ENCODE measurements around the gene C13orf42. TPM values are rescaled to one million over a fixed set of nuclear protein-coding genes. Genes with fewer than 3 reads are reported as not detected.
"Not testable (repeated sequence)": the region's sequence is repeated elsewhere in the genome, so short reads cannot be mapped to it uniquely, and the experiment has no call there.

Gene C13orf42
- total RNA-seq, 2 experiments from 2014 or later: not detected

- peak; percentile 13 for DNase-seq
- intact Hi-C loops (cut with micrococcal nuclease): loop anchor here (2.0 kb wide), 1 partner anchor 648 kb away; no protein-coding TSS in a partner anchor
- no peak overlapping the region for H3K27ac Mint-ChIP-seq
- H3K36me3 Mint-ChIP-seq (ENCODE audit: low read depth): no peaks in the 10 kb centered on the region
- H3K4me3 Mint-ChIP-seq: no peak overlapping the region
- peaks cover 6% of the 10 kb centered on the region for H3K9me3 Mint-ChIP-seq
- CTCF ChIA-PET: interaction anchor here (0.5 to 2.2 kb wide), 3 partner anchors 138 to 284 kb away, joined by 4 to 10 read pairs (median 5); no protein-coding TSS in a partner anchor
- H3K27me3 Mint-ChIP-seq (ENCODE audit: low read depth): peaks cover 2% of the 10 kb centered on the region
- H3K4me1 Mint-ChIP-seq (ENCODE audit: low read depth): no peaks in the 10 kb centered on the region
Observed at GRCh38 chr13:51148223-51148951, 37.3 kb upstream of the C13orf42 start.

- H3K9me3 Mint-ChIP-seq: peaks cover 6% of the 10 kb centered on the region
- no peak overlapping the region for H3K4me3 Mint-ChIP-seq
- H3K27me3 Mint-ChIP-seq (ENCODE audit: low read depth): peaks cover 2% of the 10 kb centered on the region
- H3K36me3 Mint-ChIP-seq (ENCODE audit: low read depth): no peaks in the 10 kb centered on the region
- CTCF ChIA-PET: no interaction called here
- intact Hi-C loops (cut with micrococcal nuclease): loop anchor here (2.0 kb wide), 1 partner anchor 649 kb away; no protein-coding TSS in a partner anchor
- no peak overlapping the region for H3K27ac Mint-ChIP-seq
- DNase-seq: no peak
- no peaks in the 10 kb centered on the region for H3K4me1 Mint-ChIP-seq (ENCODE audit: low read depth)
Observed at GRCh38 chr13:51147732-51148131, 36.7 kb upstream of the C13orf42 start.

- intact Hi-C loops (cut with micrococcal nuclease): no loop called here
- no peak for DNase-seq
- no peaks in the 10 kb centered on the region for H3K4me1 Mint-ChIP-seq (ENCODE audit: low read depth)
- H3K27ac Mint-ChIP-seq: no peak overlapping the region
- CTCF ChIA-PET: interaction anchor here (1.0 to 1.5 kb wide), 2 partner anchors 21 to 140 kb away, joined by 3 to 4 read pairs; no protein-coding TSS in a partner anchor
- no peak overlapping the region for H3K4me3 Mint-ChIP-seq
- H3K36me3 Mint-ChIP-seq (ENCODE audit: low read depth): no peaks in the 10 kb centered on the region
- H3K9me3 Mint-ChIP-seq: peaks cover 6% of the 10 kb centered on the region
- H3K27me3 Mint-ChIP-seq (ENCODE audit: low read depth): peaks cover 2% of the 10 kb centered on the region
Observed at GRCh38 chr13:51146667-51147066, 35.6 kb upstream of the C13orf42 start.

- H3K27me3 Mint-ChIP-seq (ENCODE audit: low read depth): peaks cover 9% of the 10 kb centered on the region
- H3K27ac Mint-ChIP-seq: no peak overlapping the region
- intact Hi-C loops (cut with micrococcal nuclease): no loop called here
- peaks cover 2% of the 10 kb centered on the region for H3K9me3 Mint-ChIP-seq
- no peaks in the 10 kb centered on the region for H3K4me1 Mint-ChIP-seq (ENCODE audit: low read depth)
- H3K36me3 Mint-ChIP-seq (ENCODE audit: low read depth): no peaks in the 10 kb centered on the region
- H3K4me3 Mint-ChIP-seq: no peak overlapping the region
- no peak for DNase-seq
- CTCF ChIA-PET: interaction anchor here (1.2 kb wide), 1 partner anchor 12 kb away, joined by 3 read pairs; no protein-coding TSS in a partner anchor
Observed at GRCh38 chr13:51137250-51137649, 26.2 kb upstream of the C13orf42 start.

- Mint-ChIP-seq H3K27me3 (ENCODE audit: low read depth) (peaks cover 9% of the 10 kb centered on the region), H3K27ac (no peak overlapping the region), H3K4me1 (ENCODE audit: low read depth) (no peaks in the 10 kb centered on the region), H3K36me3 (ENCODE audit: low read depth) (no peaks in the 10 kb centered on the region), H3K9me3 (peaks cover 4% of the 10 kb centered on the region), H3K4me3 (no peak overlapping the region)
- CTCF ChIA-PET: interaction anchor here (1.2 kb wide), 1 partner anchor 11 kb away, joined by 3 read pairs; no protein-coding TSS in a partner anchor
- no peak for DNase-seq
- intact Hi-C loops (cut with micrococcal nuclease): no loop called here
Observed at GRCh38 chr13:51136276-51136980, 25.4 kb upstream of the C13orf42 start.

- H3K9me3 Mint-ChIP-seq: peaks cover 12% of the 10 kb centered on the region
- CTCF ChIA-PET: interaction anchor here (0.6 to 0.9 kb wide), 2 partner anchors 11 to 647 kb away, joined by 3 read pairs; no protein-coding TSS in a partner anchor
- H3K27me3 Mint-ChIP-seq (ENCODE audit: low read depth): peaks cover 8% of the 10 kb centered on the region
- H3K4me1 Mint-ChIP-seq (ENCODE audit: low read depth): no peaks in the 10 kb centered on the region
- no peak for DNase-seq
- H3K4me3 Mint-ChIP-seq: no peak overlapping the region
- H3K27ac Mint-ChIP-seq: no peak overlapping the region
- no peaks in the 10 kb centered on the region for H3K36me3 Mint-ChIP-seq (ENCODE audit: low read depth)
- intact Hi-C loops (cut with micrococcal nuclease): no loop called here
Observed at GRCh38 chr13:51134763-51135365, 23.8 kb upstream of the C13orf42 start.

GRCh38 chr13:51130348-51130747 lies 19.3 kb upstream of the C13orf42 start:
- Mint-ChIP-seq H3K27ac (no peak overlapping the region), H3K4me3 (no peak overlapping the region), H3K4me1 (ENCODE audit: low read depth) (peaks cover 2% of the 10 kb centered on the region), H3K36me3 (ENCODE audit: low read depth) (no peaks in the 10 kb centered on the region), H3K27me3 (ENCODE audit: low read depth) (peaks cover 5% of the 10 kb centered on the region), H3K9me3 (peaks cover 18% of the 10 kb centered on the region)
- CTCF ChIA-PET: no interaction called here
- intact Hi-C loops (cut with micrococcal nuclease): no loop called here
- DNase-seq: no peak

- H3K4me1 Mint-ChIP-seq (ENCODE audit: low read depth): peaks cover 5% of the 10 kb centered on the region
- H3K27me3 Mint-ChIP-seq (ENCODE audit: low read depth): peaks cover 8% of the 10 kb centered on the region
- peaks cover 12% of the 10 kb centered on the region for H3K9me3 Mint-ChIP-seq
- no peak overlapping the region for H3K27ac Mint-ChIP-seq
- H3K4me3 Mint-ChIP-seq: no peak overlapping the region
- intact Hi-C loops (cut with micrococcal nuclease): loop anchor here (1.0 to 5.0 kb wide), 4 partner anchors 97 to 1002 kb away; partner anchors contain the start of genes FAM124A and NEK5
- peak; percentile 67 for DNase-seq
- H3K36me3 Mint-ChIP-seq (ENCODE audit: low read depth): no peaks in the 10 kb centered on the region
- CTCF ChIA-PET: interaction anchor here (0.6 to 7.9 kb wide), 35 partner anchors 10 to 707 kb away, joined by 3 to 148 read pairs (median 3); partner anchors contain the start of gene C13orf42
Observed at GRCh38 chr13:51125495-51126226, 14.6 kb upstream of the C13orf42 start.

GRCh38 chr13:51122868-51123566 lies 11.9 kb upstream of the C13orf42 start:
- no peak for DNase-seq
- no peak overlapping the region for H3K4me3 Mint-ChIP-seq
- H3K27ac Mint-ChIP-seq: no peak overlapping the region
- CTCF ChIA-PET: interaction anchor here (0.6 to 7.9 kb wide), 7 partner anchors 11 to 674 kb away, joined by 3 to 148 read pairs (median 5); partner anchors contain the start of gene C13orf42
- no peaks in the 10 kb centered on the region for H3K36me3 Mint-ChIP-seq (ENCODE audit: low read depth)
- peaks cover 10% of the 10 kb centered on the region for H3K27me3 Mint-ChIP-seq (ENCODE audit: low read depth)
- no peaks in the 10 kb centered on the region for H3K9me3 Mint-ChIP-seq
- H3K4me1 Mint-ChIP-seq (ENCODE audit: low read depth): peaks cover 5% of the 10 kb centered on the region
- intact Hi-C loops (cut with micrococcal nuclease): no loop called here

- H3K9me3 Mint-ChIP-seq; H3K36me3 Mint-ChIP-seq (ENCODE audit: low read depth); H3K27ac Mint-ChIP-seq; intact Hi-C loops (cut with micrococcal nuclease); H3K4me1 Mint-ChIP-seq (ENCODE audit: low read depth); H3K4me3 Mint-ChIP-seq: not testable (repeated sequence)
- H3K27me3 Mint-ChIP-seq (ENCODE audit: low read depth): peaks cover 10% of the 10 kb centered on the region
- CTCF ChIA-PET: interaction anchor here (0.6 to 7.9 kb wide), 3 partner anchors 162 to 585 kb away, joined by 3 to 148 read pairs (median 3); no protein-coding TSS in a partner anchor
- DNase-seq: peak; percentile 51
Observed at GRCh38 chr13:51120873-51121272, 9.8 kb upstream of the C13orf42 start.

- Mint-ChIP-seq H3K36me3 (ENCODE audit: low read depth) (no peaks in the 10 kb centered on the region), H3K27ac (no peak overlapping the region), H3K27me3 (ENCODE audit: low read depth) (peaks cover 7% of the 10 kb centered on the region), H3K9me3 (peaks cover 4% of the 10 kb centered on the region), H3K4me1 (ENCODE audit: low read depth) (peaks cover 2% of the 10 kb centered on the region), H3K4me3 (no peak overlapping the region)
- no peak for DNase-seq
- CTCF ChIA-PET: interaction anchor here (1.1 kb wide), 1 partner anchor 83 kb away, joined by 4 read pairs; no protein-coding TSS in a partner anchor
- intact Hi-C loops (cut with micrococcal nuclease): no loop called here
Observed at GRCh38 chr13:51118809-51119431, 7.8 kb upstream of the C13orf42 start.

Measured in activated naive CD4-positive, alpha-beta T cell treated with anti-CD3 and anti-CD28 coated beads for 36 hours (primary cell).